Neural crest cell (in vitro differentiated cells): ENCODE results near the gene KIAA0319L. TPM values are rescaled to one million over a fixed set of nuclear protein-coding genes. Genes with fewer than 3 reads are reported as not detected.

Experiments used
- DNase-seq: peaks from one replicate; pipeline ENCODE4 v3.0.0; 2021; ENCODE audit warnings: low read depth, mixed read lengths, low spot score
- H3K27ac Mint-ChIP-seq: one replicate; pipeline ENCODE4 v1.8.0; 2021; ENCODE audit warnings: mild to moderate bottlenecking, mixed read lengths; ENCODE audit not compliant: unreplicated experiment
- H3K27me3 Mint-ChIP-seq: 2 replicates; pipeline ENCODE4 v1.8.0; 2021; ENCODE audit warnings: low read depth, mild to moderate bottlenecking, mixed read lengths
- H3K36me3 Mint-ChIP-seq: 2 replicates; pipeline ENCODE4 v1.8.0; 2021; ENCODE audit warnings: low read depth, mild to moderate bottlenecking, mixed read lengths
- H3K4me1 Mint-ChIP-seq: 2 replicates; pipeline ENCODE4 v1.8.0; 2021; ENCODE audit warnings: mixed read lengths
- H3K4me3 Mint-ChIP-seq: one replicate; pipeline ENCODE4 v1.8.0; 2021; ENCODE audit warnings: mild to moderate bottlenecking, mixed read lengths
- H3K9me3 Mint-ChIP-seq: 2 replicates; pipeline ENCODE4 v1.8.0; 2021; ENCODE audit warnings: mixed read lengths
- CTCF ChIP-seq: fragments of 200-600 bp; sonication (generic); conservative IDR thresholded peaks from 2 replicates; pipeline ENCODE4 v1.5.0; 2021; ENCODE audit warnings: antibody characterized with exemption, mild to moderate bottlenecking
- total RNA-seq: library from RNA; stranded (reverse); gene quantifications from 2 replicates; pipeline ENCODE4 v1.2.1, GENCODE V29; 2021

KIAA0319L gene
- total RNA-seq, 1 donor from 2014 or later: 54.2 TPM

- H3K4me1 Mint-ChIP-seq: no peaks in the 10 kb centered on the region
- no peak for TF ChIP-seq CTCF
- H3K27me3 Mint-ChIP-seq: no peaks in the 10 kb centered on the region
- no peak overlapping the region for H3K4me3 Mint-ChIP-seq
- peaks cover 8% of the 10 kb centered on the region for H3K9me3 Mint-ChIP-seq
- H3K27ac Mint-ChIP-seq: no peak overlapping the region
- peaks cover 26% of the 10 kb centered on the region for H3K36me3 Mint-ChIP-seq
- DNase-seq: no peak
These were observed 156.2 kb downstream of the KIAA0319L start for GRCh38 chr1:35401049-35401448.

- H3K27me3 Mint-ChIP-seq: no peaks in the 10 kb centered on the region
These were observed 158.5 kb downstream of the KIAA0319L start for GRCh38 chr1:35398739-35399138.

GRCh38 chr1:35394386-35394785, 162.8 kb downstream of the KIAA0319L start:
- H3K4me1 Mint-ChIP-seq: no peaks in the 10 kb centered on the region
- H3K9me3 Mint-ChIP-seq: no peaks in the 10 kb centered on the region
- H3K27me3 Mint-ChIP-seq: no peaks in the 10 kb centered on the region
- no peak for DNase-seq
- no peak overlapping the region for H3K27ac Mint-ChIP-seq
- TF ChIP-seq CTCF: no peak
- H3K36me3 Mint-ChIP-seq: peaks cover 23% of the 10 kb centered on the region
- no peak overlapping the region for H3K4me3 Mint-ChIP-seq

More at GRCh38 chr1:35398739-35399138, 158.5 kb downstream of the KIAA0319L start:
- Mint-ChIP-seq H3K4me1 (no peaks in the 10 kb centered on the region), H3K9me3 (peaks cover 8% of the 10 kb centered on the region), H3K4me3 (no peak overlapping the region), H3K27ac (no peak overlapping the region), H3K36me3 (peaks cover 32% of the 10 kb centered on the region)
- no peak for TF ChIP-seq CTCF
- DNase-seq: no peak

GRCh38 chr1:35390600-35391494, 166.4 kb downstream of the KIAA0319L start:
- H3K4me3 Mint-ChIP-seq: no peak overlapping the region
- no peak for TF ChIP-seq CTCF
- no peak overlapping the region for H3K27ac Mint-ChIP-seq
- H3K9me3 Mint-ChIP-seq: no peaks in the 10 kb centered on the region
- H3K36me3 Mint-ChIP-seq: peaks cover 24% of the 10 kb centered on the region
- H3K4me1 Mint-ChIP-seq: no peaks in the 10 kb centered on the region
- DNase-seq: no peak
- no peaks in the 10 kb centered on the region for H3K27me3 Mint-ChIP-seq

GRCh38 chr1:35386959-35387358, 170.2 kb downstream of the KIAA0319L start:
- Mint-ChIP-seq H3K4me3 (no peak overlapping the region), H3K4me1 (no peaks in the 10 kb centered on the region), H3K27ac (no peak overlapping the region), H3K36me3 (peaks cover 14% of the 10 kb centered on the region), H3K27me3 (no peaks in the 10 kb centered on the region), H3K9me3 (no peaks in the 10 kb centered on the region)
- no peak for TF ChIP-seq CTCF
- no peak for DNase-seq
